SK-N-SH (cell line): ENCODE measurements around the gene TULP1. TPM values are rescaled to one million over a fixed set of nuclear protein-coding genes. Genes with fewer than 3 reads are reported as not detected.

Experiments
- CTCF ChIA-PET: fragments of 300-600, 350-600 bp; formaldehyde crosslinking; extraction: SDS; loops from one replicate; lab custom pipeline; 2021; lab: Yijun Ruan, JAX
- POLR2A ChIA-PET: fragments of 350-600 bp; sonication (Branson Sonifier 250); formaldehyde crosslinking; extraction: SDS; loops from one replicate; lab custom pipeline; 2020; ENCODE audit warnings: antibody characterized with exemption, inconsistent platforms; lab: Yijun Ruan, JAX
- DNase-seq: peaks from one replicate; pipeline ENCODE4 v3.0.0; 2012
- H2AFZ ChIP-seq: fragments of 200-600 bp; sonication (generic); 2 replicates; pipeline ENCODE4 v1.8.1; 2016; ENCODE audit warnings: antibody characterized with exemption, mild to moderate bottlenecking, low read depth
- H3F3A ChIP-seq: fragments of 200-600 bp; sonication (generic); replicated peaks from 2 replicates; pipeline ENCODE3; 2016; ENCODE audit warnings: antibody characterized with exemption, mild to moderate bottlenecking; ENCODE audit not compliant: insufficient read depth
- H3K27ac ChIP-seq, 2 experiments: fragments of 200-500 bp in 1 of 2; fragments of 200-600 bp in 1 of 2; sonication (Bioruptor generic) in 1 of 2; sonication (generic), shearing (Covaris generic) in 1 of 2; 2 replicates each; pipeline versions ENCODE4 v1.5.1 to v1.6.1; 2014 to 2016; ENCODE audit warnings: low read depth in 2 of 2, inconsistent platforms in 1 of 2, low read length in 1 of 2, mild to moderate bottlenecking in 1 of 2, mixed read lengths in 1 of 2
- H3K27me3 ChIP-seq: fragments of 200-600 bp; sonication (generic), shearing (Covaris generic); 2 replicates; pipeline ENCODE4 v1.6.1; 2016; ENCODE audit warnings: mixed run types; ENCODE audit not compliant: insufficient read depth
- H3K36me3 ChIP-seq, 2 experiments: fragments of 200-500 bp in 1 of 2; fragments of 200-600 bp in 1 of 2; sonication (Bioruptor generic) in 1 of 2; sonication (generic) in 1 of 2; replicated peaks in 1 of 2; 2 replicates each; pipeline versions ENCODE3 to v1.5.1; 2014 to 2016; ENCODE audit warnings: low read length in 1 of 2, mild to moderate bottlenecking in 1 of 2; ENCODE audit not compliant: insufficient read depth in 2 of 2, control insufficient read depth in 1 of 2
- H3K4me1 ChIP-seq, 2 experiments: fragments of 200-500 bp in 1 of 2; fragments of 200-600 bp in 1 of 2; sonication (Bioruptor generic) in 1 of 2; sonication (generic), shearing (Covaris generic) in 1 of 2; 2 replicates each; pipeline versions ENCODE4 v1.5.1 to v1.6.1; 2014 to 2016; ENCODE audit warnings: low read depth in 1 of 2, low read length in 1 of 2, mixed run types in 1 of 2; ENCODE audit not compliant: insufficient read depth in 2 of 2, control insufficient read depth in 1 of 2
- H3K4me2 ChIP-seq: fragments of 200-600 bp; sonication (generic), shearing (Covaris generic); 2 replicates; pipeline ENCODE4 v1.6.1; 2017; ENCODE audit warnings: mixed run types
- H3K4me3 ChIP-seq, 2 experiments: fragments of 200-500 bp in 1 of 2; fragments of 200-600 bp in 1 of 2; sonication (Bioruptor generic) in 1 of 2; sonication (generic), shearing (Covaris generic) in 1 of 2; 2 replicates each; pipeline versions ENCODE4 v1.5.1 to v1.8.1; 2014 to 2016; ENCODE audit warnings: low read depth in 2 of 2, inconsistent platforms in 1 of 2, low read length in 1 of 2, mild to moderate bottlenecking in 1 of 2, mixed read lengths in 1 of 2, moderate library complexity in 1 of 2
- H3K79me2 ChIP-seq: fragments of 200-600 bp; sonication (generic); 2 replicates; pipeline ENCODE4 v1.8.1; 2017; ENCODE audit warnings: mild to moderate bottlenecking; ENCODE audit not compliant: insufficient read depth
- H3K9ac ChIP-seq: fragments of 200-600 bp; sonication (generic); 2 replicates; pipeline ENCODE4 v1.6.1; 2017; ENCODE audit warnings: mixed run types
- H3K9me2 ChIP-seq: fragments of 200-600 bp; sonication (generic); 2 replicates; pipeline ENCODE4 v1.6.1; 2017; ENCODE audit warnings: mixed run types
- H3K9me3 ChIP-seq: fragments of 200-600 bp; sonication (generic); 2 replicates; pipeline ENCODE4 v1.6.1; 2017; ENCODE audit warnings: mixed run types, mild to moderate bottlenecking, moderate library complexity
- H4K20me1 ChIP-seq: fragments of 200-600 bp; sonication (generic); 2 replicates; pipeline ENCODE4 v1.6.1; 2017; ENCODE audit warnings: mild to moderate bottlenecking, mixed run types; ENCODE audit not compliant: insufficient read depth
- EP300 ChIP-seq, 2 experiments: IDR thresholded peaks; 2 replicates each; pipeline versions ENCODE4 v1.4.0 to v1.6.1; 2012; ENCODE audit warnings: borderline replicate concordance in 1 of 2, low read depth in 1 of 2, low read length in 1 of 2
- FOSL2 ChIP-seq: IDR thresholded peaks from 2 replicates; pipeline ENCODE4 v1.4.0; 2012; ENCODE audit warnings: low read depth, mild to moderate bottlenecking, moderate library complexity, borderline replicate concordance
- GABPA ChIP-seq: IDR thresholded peaks from 2 replicates; pipeline ENCODE4 v1.4.0; 2012; ENCODE audit warnings: low read depth, mild to moderate bottlenecking
- JUND ChIP-seq: IDR thresholded peaks from 2 replicates; pipeline ENCODE4 v1.4.0; 2012
- NRF1 ChIP-seq: IDR thresholded peaks from 2 replicates; pipeline ENCODE4 v1.6.1; 2012; ENCODE audit warnings: low read depth, mild to moderate bottlenecking, low read length
- POLR2AphosphoS5 ChIP-seq: IDR thresholded peaks from 2 replicates; pipeline ENCODE4 v1.6.1; 2012; ENCODE audit warnings: low read depth, low read length
- RAD21 ChIP-seq: IDR thresholded peaks from 2 replicates; pipeline ENCODE4 v1.6.1; 2012; ENCODE audit warnings: mild to moderate bottlenecking, low read length
- RCOR1 ChIP-seq: fragments of 150-350 bp; IDR thresholded peaks from 2 replicates; pipeline ENCODE4 v1.6.1; 2017; ENCODE audit warnings: antibody characterized with exemption, low read length
- RFX5 ChIP-seq: IDR thresholded peaks from 2 replicates; pipeline ENCODE4 v1.6.1; 2012; ENCODE audit warnings: mild to moderate bottlenecking, improper control_type of control experiment, low read length
- SIN3A ChIP-seq: IDR thresholded peaks from 2 replicates; pipeline ENCODE4 v1.6.1; 2012; ENCODE audit warnings: low read depth, mild to moderate bottlenecking, low read length, moderate library complexity, borderline replicate concordance
- SMC3 ChIP-seq: IDR thresholded peaks from 2 replicates; pipeline ENCODE4 v1.6.1; 2012; ENCODE audit warnings: low read depth, low read length, improper control_type of control experiment
- TCF12 ChIP-seq: IDR thresholded peaks from 2 replicates; pipeline ENCODE4 v1.4.0; 2012
- WGBS: methylation state at CpG from one replicate; pipeline ENCODE4 v1.1.6; 2017; ENCODE audit warnings: low lambda C conversion rate; 5-methylcytosine and 5-hydroxymethylcytosine counted together
- polyA plus RNA-seq, 3 experiments: library from polyadenylated mRNA; depleted of rRNA; stranded (reverse); fragments of >200 nt; gene quantifications; 2 replicates each; pipeline ENCODE4 v1.2.3, GENCODE V29; 2012
- TF ChIP-seq, protein P1 (sequence below): fragments of 200-600 bp; sonication (generic); IDR thresholded peaks from 2 replicates; pipeline ENCODE4 v1.6.1; 2017; ENCODE audit warnings: antibody characterized with exemption, mild to moderate bottlenecking, moderate library complexity
- TF ChIP-seq, protein P2 (sequence below): IDR thresholded peaks from 2 replicates; pipeline ENCODE4 v1.4.0; 2012; ENCODE audit warnings: low read depth, borderline replicate concordance
- TF ChIP-seq, protein P3 (sequence below): IDR thresholded peaks from 2 replicates; pipeline ENCODE4 v1.6.1; 2012; ENCODE audit warnings: mild to moderate bottlenecking, low read depth, low read length, moderate library complexity
- TF ChIP-seq, protein P4 (sequence below): IDR thresholded peaks from 2 replicates; pipeline ENCODE4 v1.4.0; 2012; ENCODE audit warnings: low read depth, borderline replicate concordance

Gene TULP1
- polyA plus RNA-seq, 1 of the 3 experiments (the other 2 are of a cell fraction), result not detected

DNA sequence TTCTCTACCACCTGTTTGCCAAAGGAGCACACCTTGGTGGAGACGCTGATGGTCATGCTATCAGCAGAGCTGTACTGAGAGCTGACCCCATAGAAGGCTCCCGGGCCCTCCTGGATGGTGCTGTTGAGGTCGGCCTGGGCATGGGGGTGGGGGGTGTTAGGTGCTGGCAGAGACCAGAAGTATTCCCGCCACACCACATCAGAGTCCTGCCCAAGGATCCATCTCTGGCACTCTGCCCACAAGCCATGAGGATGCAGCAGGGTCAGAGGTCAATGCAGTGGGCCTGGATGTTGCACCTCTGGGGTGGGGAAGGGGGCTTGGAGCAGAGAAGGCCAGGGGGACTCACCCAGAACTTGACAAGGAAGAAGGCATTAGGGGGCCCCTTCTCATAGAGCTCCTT, 37.1 kb downstream of the TULP1 start:
- WGBS, result 95% methylated on average over 4 of the region's 4 CpGs
- ChIA-PET CTCF (no interaction called here), POLR2A (interaction anchor here (1.7 kb wide), 1 partner anchor 16 kb away, joined by 6 read pairs; no protein-coding TSS in a partner anchor)
- Histone ChIP-seq H4K20me1 (peaks cover 27% of the 10 kb centered on the region), H2AFZ (no peak overlapping the region), H3K9me2 (no peaks in the 10 kb centered on the region), H3K27me3 (no peaks in the 10 kb centered on the region), H3K4me2 (no peak overlapping the region), H3K9me3 (no peaks in the 10 kb centered on the region), H3K27ac (no peak overlapping the region), H3F3A (peaks cover 32% of the 10 kb centered on the region), H3K4me1 (peaks cover 11 to 14% of the 10 kb centered on the region in 2 experiments; a peak in 3 of 4 replicates), H3K36me3 (peaks cover 17% of the 10 kb centered on the region in 2 experiments), H3K79me2 (peaks cover 14% of the 10 kb centered on the region), H3K9ac (no peak overlapping the region), H3K4me3 (no peak overlapping the region)
- DNase-seq, result no peak
- no peak for TF ChIP-seq SMC3
- TF ChIP-seq, protein P1, sequence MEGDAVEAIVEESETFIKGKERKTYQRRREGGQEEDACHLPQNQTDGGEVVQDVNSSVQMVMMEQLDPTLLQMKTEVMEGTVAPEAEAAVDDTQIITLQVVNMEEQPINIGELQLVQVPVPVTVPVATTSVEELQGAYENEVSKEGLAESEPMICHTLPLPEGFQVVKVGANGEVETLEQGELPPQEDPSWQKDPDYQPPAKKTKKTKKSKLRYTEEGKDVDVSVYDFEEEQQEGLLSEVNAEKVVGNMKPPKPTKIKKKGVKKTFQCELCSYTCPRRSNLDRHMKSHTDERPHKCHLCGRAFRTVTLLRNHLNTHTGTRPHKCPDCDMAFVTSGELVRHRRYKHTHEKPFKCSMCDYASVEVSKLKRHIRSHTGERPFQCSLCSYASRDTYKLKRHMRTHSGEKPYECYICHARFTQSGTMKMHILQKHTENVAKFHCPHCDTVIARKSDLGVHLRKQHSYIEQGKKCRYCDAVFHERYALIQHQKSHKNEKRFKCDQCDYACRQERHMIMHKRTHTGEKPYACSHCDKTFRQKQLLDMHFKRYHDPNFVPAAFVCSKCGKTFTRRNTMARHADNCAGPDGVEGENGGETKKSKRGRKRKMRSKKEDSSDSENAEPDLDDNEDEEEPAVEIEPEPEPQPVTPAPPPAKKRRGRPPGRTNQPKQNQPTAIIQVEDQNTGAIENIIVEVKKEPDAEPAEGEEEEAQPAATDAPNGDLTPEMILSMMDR, result no peak
- TF ChIP-seq FOSL2, result no peak

DNA sequence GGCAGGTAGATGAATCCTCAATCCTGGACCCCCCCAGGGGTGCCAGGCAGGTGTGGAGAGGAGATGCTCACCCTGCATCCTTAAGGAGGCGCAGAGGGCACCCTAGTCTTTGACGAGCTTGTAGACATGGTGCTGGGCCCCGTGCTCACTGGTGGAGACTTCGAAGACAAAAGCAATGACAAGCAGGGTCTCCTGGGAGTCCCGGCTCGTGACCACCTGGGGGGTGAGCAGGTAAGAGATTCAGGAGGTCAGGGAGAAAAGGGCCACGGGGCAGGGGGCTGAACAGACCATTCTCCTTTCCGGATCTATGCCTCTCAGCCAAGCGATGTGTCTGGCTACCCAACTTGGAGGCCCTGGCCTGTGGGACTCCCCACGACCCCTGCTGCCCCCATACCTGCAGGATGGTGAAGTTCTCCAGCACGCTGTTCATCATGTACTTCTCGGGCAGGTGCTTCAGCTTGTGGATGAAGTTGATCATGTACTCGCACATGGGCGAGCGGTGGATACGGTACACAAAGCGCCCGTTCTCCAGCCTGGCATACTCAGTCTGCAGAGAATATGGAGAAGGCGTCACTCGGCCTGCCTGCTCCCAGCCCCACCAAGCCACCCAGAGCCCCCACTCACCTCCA, 37.6 kb downstream of the TULP1 start:
- ChIA-PET CTCF (no interaction called here), POLR2A (interaction anchor here (1.7 kb wide), 1 partner anchor 17 kb away, joined by 6 read pairs; no protein-coding TSS in a partner anchor)
- H3K9ac ChIP-seq, result no peak overlapping the region
- no peak overlapping the region for H3K4me2 ChIP-seq
- H3K4me3 ChIP-seq, result no peak overlapping the region
- H3F3A ChIP-seq, result peaks cover 37% of the 10 kb centered on the region
- no peak for DNase-seq
- H3K27ac ChIP-seq, result no peak overlapping the region
- peaks cover 19% of the 10 kb centered on the region for H3K79me2 ChIP-seq
- H3K9me2 ChIP-seq, result no peaks in the 10 kb centered on the region
- peaks cover 32% of the 10 kb centered on the region for H4K20me1 ChIP-seq
- H3K36me3 ChIP-seq, result peaks cover 22% of the 10 kb centered on the region in 2 experiments
- peaks cover 16 to 19% of the 10 kb centered on the region in 2 experiments; a peak in 3 of 4 replicates for H3K4me1 ChIP-seq
- WGBS, result 93% methylated on average over 14 of the region's 20 CpGs
- H3K9me3 ChIP-seq, result no peaks in the 10 kb centered on the region
- no peak overlapping the region for H2AFZ ChIP-seq
- no peaks in the 10 kb centered on the region for H3K27me3 ChIP-seq
- TF ChIP-seq TCF12, result no peak
- TF ChIP-seq, protein P2, sequence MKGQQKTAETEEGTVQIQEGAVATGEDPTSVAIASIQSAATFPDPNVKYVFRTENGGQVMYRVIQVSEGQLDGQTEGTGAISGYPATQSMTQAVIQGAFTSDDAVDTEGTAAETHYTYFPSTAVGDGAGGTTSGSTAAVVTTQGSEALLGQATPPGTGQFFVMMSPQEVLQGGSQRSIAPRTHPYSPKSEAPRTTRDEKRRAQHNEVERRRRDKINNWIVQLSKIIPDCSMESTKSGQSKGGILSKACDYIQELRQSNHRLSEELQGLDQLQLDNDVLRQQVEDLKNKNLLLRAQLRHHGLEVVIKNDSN, result no peak
- no peak for TF ChIP-seq RFX5
- no peak for TF ChIP-seq SMC3
- TF ChIP-seq, protein P1, result no peak
- no peak for TF ChIP-seq POLR2AphosphoS5
- TF ChIP-seq FOSL2, result no peak
- no peak for TF ChIP-seq RAD21
- no peak for TF ChIP-seq JUND
- TF ChIP-seq SIN3A, result no peak
- TF ChIP-seq, protein P3, sequence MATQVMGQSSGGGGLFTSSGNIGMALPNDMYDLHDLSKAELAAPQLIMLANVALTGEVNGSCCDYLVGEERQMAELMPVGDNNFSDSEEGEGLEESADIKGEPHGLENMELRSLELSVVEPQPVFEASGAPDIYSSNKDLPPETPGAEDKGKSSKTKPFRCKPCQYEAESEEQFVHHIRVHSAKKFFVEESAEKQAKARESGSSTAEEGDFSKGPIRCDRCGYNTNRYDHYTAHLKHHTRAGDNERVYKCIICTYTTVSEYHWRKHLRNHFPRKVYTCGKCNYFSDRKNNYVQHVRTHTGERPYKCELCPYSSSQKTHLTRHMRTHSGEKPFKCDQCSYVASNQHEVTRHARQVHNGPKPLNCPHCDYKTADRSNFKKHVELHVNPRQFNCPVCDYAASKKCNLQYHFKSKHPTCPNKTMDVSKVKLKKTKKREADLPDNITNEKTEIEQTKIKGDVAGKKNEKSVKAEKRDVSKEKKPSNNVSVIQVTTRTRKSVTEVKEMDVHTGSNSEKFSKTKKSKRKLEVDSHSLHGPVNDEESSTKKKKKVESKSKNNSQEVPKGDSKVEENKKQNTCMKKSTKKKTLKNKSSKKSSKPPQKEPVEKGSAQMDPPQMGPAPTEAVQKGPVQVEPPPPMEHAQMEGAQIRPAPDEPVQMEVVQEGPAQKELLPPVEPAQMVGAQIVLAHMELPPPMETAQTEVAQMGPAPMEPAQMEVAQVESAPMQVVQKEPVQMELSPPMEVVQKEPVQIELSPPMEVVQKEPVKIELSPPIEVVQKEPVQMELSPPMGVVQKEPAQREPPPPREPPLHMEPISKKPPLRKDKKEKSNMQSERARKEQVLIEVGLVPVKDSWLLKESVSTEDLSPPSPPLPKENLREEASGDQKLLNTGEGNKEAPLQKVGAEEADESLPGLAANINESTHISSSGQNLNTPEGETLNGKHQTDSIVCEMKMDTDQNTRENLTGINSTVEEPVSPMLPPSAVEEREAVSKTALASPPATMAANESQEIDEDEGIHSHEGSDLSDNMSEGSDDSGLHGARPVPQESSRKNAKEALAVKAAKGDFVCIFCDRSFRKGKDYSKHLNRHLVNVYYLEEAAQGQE, result no peak
- no peak for TF ChIP-seq EP300 (IDR thresholded peaks at IDR 0.05; ENCODE audit: borderline replicate concordance in 1 of 2, low read depth in 1 of 2, low read length in 1 of 2)
- TF ChIP-seq NRF1, result no peak
- TF ChIP-seq, protein P4, sequence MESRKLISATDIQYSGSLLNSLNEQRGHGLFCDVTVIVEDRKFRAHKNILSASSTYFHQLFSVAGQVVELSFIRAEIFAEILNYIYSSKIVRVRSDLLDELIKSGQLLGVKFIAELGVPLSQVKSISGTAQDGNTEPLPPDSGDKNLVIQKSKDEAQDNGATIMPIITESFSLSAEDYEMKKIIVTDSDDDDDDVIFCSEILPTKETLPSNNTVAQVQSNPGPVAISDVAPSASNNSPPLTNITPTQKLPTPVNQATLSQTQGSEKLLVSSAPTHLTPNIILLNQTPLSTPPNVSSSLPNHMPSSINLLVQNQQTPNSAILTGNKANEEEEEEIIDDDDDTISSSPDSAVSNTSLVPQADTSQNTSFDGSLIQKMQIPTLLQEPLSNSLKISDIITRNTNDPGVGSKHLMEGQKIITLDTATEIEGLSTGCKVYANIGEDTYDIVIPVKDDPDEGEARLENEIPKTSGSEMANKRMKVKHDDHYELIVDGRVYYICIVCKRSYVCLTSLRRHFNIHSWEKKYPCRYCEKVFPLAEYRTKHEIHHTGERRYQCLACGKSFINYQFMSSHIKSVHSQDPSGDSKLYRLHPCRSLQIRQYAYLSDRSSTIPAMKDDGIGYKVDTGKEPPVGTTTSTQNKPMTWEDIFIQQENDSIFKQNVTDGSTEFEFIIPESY, result no peak
- no peak for TF ChIP-seq RCOR1
- TF ChIP-seq GABPA, result no peak
